DMS114 treated with DMSO at 0.1 percent for 48 hours (cell line): ENCODE measurements around the gene FBXW11.
"Not testable (repeated sequence)": the region's sequence is repeated elsewhere in the genome, so short reads cannot be mapped to it uniquely, and the experiment has no call there.

Experiments used
- DNase-seq: peaks from one replicate; lab custom pipeline; 2025; ENCODE audit not compliant: unreplicated experiment; lab: John Stamatoyannopoulos, UW

Gene FBXW11

GRCh38 chr5:171956314-171956713 is 50.1 kb downstream of the FBXW11 start:
- DNase-seq = no peak

- DNase-seq = no peak
Observed at GRCh38 chr5:171955761-171956160, 50.7 kb downstream of the FBXW11 start.

DNA sequence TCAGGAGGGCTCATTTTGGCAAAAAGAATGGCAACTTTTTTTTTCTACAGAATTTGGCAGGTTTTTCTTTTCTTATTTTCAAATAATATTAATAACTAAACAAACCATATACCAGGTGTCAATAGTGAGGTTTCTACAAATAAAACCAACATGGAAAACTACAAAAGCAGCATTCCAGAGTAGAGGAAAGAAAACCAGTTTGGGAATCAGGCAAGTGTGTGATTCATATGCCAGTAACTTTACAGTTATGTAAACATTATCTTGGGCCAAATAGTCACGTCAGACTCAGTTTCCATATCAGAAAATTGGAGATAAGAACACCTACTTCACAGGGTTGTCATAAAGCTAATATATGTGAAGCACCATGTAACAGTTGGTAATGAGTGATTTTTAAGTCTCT is 51.7 kb downstream of the FBXW11 start:
- DNase-seq = no peak

- no peak for DNase-seq
Observed at GRCh38 chr5:171953860-171954701, 52.4 kb downstream of the FBXW11 start.

- no peak for DNase-seq
Observed at GRCh38 chr5:171952021-171952420, 54.4 kb downstream of the FBXW11 start.

DNA sequence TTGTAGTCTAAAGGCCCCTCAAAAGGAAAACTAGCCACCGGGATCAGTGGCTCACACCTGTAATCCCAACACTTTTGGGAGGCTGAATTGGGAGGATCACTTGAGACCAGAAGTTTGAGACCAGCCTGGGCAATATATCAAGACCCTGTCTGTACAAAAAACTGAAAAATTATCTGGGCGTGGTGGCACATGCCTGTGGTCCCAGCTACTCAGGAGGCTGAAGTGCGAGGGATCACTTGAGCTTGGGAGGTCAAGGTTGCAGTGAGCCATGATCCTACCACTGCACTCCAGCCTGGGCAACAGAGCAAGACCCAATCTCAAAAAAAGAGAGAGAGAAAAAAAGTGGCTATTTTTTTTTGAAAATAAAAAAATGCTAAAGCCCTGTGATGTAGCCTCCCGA is 55.2 kb downstream of the FBXW11 start:
- DNase-seq = no peak

GRCh38 chr5:171946000-171946781 is 60.2 kb downstream of the FBXW11 start:
- no peak for DNase-seq

DNA sequence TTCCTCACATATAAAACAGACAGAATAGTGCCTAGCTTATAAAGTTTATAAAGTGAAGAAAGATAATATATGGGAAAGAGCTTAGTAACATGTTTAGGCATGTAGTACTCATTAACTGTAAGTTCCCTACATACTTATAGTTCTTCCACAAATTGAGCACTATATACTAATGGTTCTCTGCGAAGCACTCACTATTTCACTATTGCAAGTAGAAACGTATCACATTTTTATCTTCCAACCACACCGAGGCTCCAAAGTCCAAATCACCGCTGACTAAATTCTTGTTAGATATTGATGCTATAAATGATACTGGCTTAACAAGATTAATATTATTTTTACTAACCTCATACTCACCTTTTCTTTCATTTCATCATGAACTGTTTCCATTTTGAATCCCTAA is 61.0 kb downstream of the FBXW11 start:
- DNase-seq = no peak

- DNase-seq = no peak
Observed at GRCh38 chr5:171945066-171945465, 61.4 kb downstream of the FBXW11 start.

DNA sequence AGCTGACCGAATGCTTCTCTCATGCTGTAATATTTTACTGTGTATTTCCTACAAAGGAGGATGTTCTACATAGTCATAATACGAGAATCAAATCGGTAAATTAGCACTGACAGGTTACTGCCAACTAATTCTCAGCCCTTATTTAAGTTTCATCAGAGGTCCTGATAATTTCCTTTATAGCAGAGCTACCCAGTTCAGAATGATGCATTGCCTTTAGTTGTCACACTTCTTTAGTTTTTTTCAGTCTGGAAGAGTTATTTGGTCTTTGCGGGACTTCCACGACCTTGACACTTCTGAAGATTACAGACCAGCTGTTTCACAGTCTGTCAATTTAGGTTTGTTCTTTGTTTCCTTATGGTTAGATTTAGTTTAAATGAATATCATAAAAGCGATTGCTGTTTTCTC is 64.3 kb downstream of the FBXW11 start:
- not testable (repeated sequence) for DNase-seq

DNA sequence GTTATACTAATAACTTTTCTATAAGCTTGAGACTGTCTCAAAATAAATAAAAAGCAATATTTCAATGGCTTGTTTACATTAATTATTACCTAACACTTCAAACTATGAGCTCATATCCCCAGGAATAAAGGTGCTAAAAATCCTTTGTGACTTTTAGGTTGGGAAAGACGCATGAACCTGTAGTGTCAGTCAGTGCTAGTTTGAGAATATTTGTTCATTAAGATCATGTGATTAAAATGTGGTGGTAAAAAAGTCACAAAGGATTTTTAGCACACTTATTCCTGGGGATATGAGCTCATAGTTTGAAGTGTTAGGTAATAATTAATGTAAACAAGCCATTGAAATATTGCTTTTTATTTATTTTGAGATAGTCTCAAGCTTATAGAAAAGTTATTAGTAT is 64.8 kb downstream of the FBXW11 start:
- DNase-seq = not testable (repeated sequence)

DNA sequence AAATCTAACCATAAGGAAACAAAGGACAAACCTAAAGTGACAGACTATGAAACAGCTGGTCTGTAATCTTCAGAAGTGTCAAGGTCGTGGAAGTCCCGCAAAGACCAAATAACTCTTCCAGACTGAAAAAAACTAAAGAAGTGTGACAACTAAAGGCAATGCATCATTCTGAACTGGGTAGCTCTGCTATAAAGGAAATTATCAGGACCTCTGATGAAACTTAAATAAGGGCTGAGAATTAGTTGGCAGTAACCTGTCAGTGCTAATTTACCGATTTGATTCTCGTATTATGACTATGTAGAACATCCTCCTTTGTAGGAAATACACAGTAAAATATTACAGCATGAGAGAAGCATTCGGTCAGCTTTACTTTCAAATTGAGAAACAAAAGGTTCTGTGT is 65.2 kb downstream of the FBXW11 start:
- not testable (repeated sequence) for DNase-seq

DNA sequence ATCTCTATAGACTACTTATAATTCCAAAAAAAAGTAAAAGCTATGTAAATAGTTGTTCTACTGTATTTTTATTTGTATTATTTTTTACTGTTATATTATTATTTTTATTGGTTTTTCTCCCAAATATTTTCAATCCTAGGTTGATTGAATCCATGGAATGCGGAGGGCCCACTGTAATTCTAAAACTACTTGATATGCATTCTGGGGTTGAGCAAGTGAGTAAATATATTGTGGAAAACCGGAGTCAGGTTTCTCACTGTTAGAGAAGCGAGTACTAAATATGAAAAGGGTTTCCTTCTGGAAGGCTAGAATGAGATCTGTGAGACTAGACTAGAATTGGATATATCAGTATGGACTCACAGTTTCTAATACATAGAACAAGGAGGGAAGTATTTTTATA is 66.5 kb downstream of the FBXW11 start:
- no peak for DNase-seq

DNA sequence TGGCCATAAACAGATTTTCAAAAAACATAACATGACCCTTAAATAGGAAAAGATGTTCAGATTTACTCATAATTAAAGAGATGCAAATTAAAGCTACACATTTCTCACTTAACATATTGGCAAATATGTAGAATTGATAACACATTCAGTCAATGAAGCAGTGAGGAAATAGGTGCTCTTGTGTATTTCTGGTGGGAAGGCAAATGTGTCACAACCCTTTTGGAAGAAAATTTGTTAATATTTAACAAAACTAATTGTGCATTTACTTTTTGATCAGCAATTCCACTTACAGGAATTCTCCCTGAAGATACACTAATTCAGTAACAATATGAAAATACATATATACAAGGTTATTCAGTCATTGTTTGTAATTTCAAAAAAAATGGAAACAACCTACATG is 68.1 kb downstream of the FBXW11 start:
- no peak for DNase-seq

DNA sequence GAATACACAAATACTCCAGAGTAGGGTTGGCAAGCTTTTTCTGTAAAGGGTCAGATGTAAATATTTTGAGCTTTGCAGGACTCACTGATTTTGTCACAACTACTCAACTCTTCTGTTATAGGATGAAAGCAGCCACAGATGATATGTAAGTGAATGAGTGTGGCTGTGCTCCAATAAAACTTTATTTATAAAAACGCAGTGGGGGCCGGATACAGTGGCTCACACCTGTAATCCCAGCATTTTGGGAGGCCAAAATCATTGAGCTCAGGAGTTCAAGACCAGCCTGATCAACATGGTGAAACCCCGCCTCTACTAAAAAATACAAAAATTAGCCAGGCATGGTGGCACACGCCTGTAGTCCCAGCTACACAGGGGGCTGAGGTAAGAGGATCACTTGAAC is 69.1 kb downstream of the FBXW11 start:
- no peak for DNase-seq

DNA sequence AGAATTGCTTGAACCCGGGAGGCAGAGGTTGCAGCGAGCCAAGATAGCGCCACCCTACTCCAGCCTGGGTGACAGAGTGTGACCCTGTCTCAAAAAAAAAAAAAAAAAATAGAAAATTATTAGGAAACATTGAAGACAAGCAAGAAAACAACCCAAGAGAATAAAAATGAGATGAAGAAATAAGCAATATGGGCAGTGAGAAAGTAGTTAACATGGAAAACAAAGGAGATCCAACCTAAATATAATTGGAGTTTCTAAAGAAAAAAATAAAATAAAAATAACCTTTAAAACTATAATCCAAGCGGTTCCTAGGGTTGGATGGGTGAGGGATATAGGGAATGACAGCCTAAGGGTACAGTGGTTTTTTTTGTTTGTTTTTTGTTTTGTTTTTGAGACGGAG is 71.9 kb downstream of the FBXW11 start:
- no peak for DNase-seq

DNA sequence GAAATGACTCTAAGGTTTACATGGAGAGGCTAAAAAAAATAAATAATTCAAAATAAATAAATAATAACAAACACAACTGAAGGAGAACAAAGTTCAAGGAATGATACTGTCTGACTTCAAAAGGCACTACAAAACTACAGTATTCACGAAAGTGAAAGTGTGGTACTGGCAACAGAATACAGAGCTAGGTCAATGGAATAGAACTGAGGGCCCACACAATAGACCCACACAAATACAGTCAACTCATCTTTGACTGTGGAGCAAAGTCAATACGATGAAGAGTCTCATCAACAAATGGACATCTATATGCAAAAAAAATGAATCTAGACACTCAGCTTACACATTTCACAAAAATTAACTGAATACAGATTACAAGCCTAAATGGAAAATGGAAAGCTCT is 75.3 kb downstream of the FBXW11 start:
- no peak for DNase-seq

GRCh38 chr5:171927345-171927941 is 79.0 kb downstream of the FBXW11 start:
- no peak for DNase-seq

DNA sequence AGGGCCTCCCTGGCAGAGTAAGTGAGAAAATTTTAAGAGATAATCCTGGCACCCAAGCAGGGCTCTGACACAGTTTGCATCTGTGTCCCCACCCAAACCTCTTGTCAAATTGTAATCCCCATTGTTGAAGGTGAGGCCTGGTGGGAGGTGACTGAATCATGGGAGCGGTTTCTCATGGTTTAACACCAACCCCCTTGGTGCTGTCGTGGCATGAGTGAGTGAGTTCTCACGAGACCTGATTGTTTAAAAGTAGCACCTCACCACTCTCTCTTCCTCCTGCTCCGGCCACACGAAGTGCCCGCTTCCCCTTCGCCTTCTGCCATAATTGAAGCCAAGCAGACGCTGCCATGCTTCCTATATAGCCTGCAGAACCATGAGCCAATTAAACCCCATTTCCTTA is 80.1 kb downstream of the FBXW11 start:
- no peak for DNase-seq

DNA sequence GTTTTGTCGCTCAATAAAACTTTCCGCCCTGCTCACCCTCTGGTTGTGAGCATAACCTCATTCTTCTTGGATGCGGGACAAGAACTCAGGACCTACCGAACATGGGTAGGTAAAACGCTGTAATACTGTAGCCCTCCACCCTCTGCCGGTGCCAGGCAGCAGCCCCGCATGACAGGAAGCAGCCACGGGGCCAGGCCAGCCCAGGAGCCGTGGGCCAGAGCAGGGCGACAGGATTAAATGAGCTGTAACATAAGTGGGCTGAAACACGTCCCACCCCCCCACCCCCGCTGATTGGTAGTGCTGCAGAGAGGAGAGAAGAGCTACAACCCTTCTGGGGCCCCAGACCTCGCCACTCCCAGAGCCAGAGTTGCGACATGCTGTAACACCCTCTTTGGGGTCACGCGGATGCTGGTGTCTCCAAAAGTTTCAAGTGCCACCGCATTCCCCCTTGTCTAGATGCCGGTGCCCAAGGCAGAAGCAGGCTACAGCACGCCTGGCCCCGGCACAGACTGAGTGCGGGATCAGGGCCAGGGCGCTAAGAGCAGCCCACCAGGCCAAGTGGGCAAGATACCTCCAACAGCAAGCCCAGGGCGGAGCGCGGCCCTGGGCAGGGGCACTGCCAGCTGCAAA is 81.8 kb downstream of the FBXW11 start:
- DNase-seq = no peak

- DNase-seq = no peak
Observed at GRCh38 chr5:171920765-171921391, 85.6 kb downstream of the FBXW11 start.
